Femur (tissue), 1 donor: ENCODE results near the gene CNR2.
"Not testable (repeated sequence)": the region's sequence is repeated elsewhere in the genome, so short reads cannot be mapped to it uniquely, and the experiment has no call there.

Experiments used
- DNase-seq: peaks from one replicate; pipeline ENCODE4 v3.0.0-alpha.2; 2017

Gene CNR2

GRCh38 chr1:23913212-23913880, at the start of gene CNR2:
Gene CNR2 (minus strand): TSS chr1:23913362. CDS start chr1:23875617, 37,745 bp downstream.
- DNase-seq, result peak; percentile 40

GRCh38 chr1:23960291-23961020, 47.3 kb upstream of the CNR2 start:
- no peak for DNase-seq

GRCh38 chr1:23959461-23960290, 46.5 kb upstream of the CNR2 start, which contains the start of gene PNRC2:
Gene PNRC2 (plus strand): TSS chr1:23959828. CDS start chr1:23961458, 1,630 bp downstream.
- peak; percentile 99 for DNase-seq

GRCh38 chr1:23958810-23959460, 45.8 kb upstream of the CNR2 start:
- peak; percentile 94 for DNase-seq

DNA sequence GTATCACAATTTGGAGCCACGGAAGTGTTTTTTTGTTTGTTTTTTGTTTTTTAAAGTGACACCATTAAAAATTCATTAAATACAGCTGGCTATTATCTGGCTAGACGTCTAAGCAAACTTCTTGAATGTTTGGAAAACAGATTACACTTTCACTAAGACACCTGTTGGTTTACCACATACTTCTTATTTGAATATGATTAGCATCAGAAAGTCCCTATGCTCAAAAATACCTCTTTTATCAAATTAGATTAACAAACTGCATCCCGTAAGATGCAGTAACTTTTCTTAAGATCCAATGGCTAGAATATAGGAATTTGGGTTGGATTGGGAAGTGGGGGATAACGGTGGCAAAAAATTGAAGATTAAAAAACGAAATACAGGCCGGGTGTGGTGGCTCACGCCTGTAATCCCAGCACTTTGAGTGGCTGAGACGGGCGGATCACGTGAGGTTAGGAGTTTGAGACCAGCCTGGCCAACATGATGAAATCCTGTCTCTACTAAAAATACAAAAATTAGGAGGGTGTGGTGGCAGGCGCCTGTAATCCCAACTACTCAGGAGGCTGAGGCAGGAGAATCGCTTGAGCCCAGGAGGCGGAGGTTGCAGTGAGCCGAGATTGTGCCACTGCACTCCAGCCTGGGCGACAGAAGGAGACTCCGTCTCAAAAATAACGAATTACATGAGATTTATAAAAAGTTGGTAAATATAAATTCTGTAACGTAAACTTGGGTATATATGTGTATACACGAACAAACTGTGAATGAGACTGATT, 45.1 kb upstream of the CNR2 start:
- DNase-seq, result not testable (repeated sequence)

- DNase-seq, result no peak
Measured at GRCh38 chr1:23957096-23957495, 43.9 kb upstream of the CNR2 start.

DNA sequence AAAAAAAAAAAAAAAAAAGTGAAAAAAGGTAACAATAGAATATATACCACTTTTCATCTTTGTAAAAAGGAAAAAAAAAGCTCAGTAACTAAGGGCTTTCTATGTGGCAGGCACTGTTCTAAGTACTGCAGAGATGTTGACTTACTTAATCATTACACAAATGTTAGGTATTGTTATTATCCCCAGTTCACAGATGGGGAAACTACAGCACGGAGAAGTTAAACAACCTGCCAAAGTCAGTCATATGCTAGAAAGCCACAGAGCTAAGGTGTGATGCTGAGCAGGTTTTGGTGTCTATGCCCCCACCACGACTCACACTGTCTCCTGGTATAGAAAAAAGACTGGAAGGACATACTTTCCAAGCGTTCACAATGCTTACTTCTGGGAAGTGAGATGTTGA, 39.9 kb upstream of the CNR2 start:
- DNase-seq, result no peak

DNA sequence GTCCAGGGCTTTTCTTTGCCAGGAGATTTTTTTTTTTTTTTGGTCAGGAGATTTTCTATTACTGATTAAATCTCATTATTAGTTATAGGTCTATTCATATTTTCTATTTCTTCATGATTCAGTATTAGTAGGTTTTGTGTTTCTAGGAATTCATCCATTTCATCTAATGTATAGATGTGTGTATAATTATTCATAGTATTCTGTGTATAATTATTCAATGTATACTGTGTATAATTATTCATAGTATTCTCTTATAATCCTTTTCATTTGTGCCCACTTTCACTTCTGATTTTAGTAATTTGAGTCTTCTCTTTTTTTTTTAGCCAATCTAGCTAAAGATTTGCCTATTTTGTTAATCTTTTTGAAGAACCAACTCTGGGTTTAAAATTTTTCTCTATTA, 34.2 kb upstream of the CNR2 start:
- DNase-seq, result no peak

- no peak for DNase-seq
Measured at GRCh38 chr1:23936481-23937176, 23.5 kb upstream of the CNR2 start.

DNA sequence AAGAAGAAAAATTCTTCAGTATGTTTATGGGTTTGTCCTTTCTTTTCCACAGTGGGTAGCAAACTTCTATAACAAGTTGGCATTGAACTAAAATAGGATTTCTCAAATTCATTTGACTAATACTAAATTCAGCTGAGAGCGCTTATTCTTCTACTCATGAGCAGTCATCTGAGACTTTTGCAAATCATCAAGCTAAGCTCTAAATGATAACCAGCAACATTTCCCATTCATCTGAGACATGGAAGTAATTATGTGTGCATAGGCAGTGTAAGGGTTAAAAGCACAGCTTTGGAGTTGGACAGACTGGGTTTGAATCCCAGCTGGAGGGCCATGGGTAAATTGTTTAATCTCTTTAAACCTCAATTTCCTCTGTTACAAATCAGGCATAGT, 18.3 kb upstream of the CNR2 start:
- no peak for DNase-seq

DNA sequence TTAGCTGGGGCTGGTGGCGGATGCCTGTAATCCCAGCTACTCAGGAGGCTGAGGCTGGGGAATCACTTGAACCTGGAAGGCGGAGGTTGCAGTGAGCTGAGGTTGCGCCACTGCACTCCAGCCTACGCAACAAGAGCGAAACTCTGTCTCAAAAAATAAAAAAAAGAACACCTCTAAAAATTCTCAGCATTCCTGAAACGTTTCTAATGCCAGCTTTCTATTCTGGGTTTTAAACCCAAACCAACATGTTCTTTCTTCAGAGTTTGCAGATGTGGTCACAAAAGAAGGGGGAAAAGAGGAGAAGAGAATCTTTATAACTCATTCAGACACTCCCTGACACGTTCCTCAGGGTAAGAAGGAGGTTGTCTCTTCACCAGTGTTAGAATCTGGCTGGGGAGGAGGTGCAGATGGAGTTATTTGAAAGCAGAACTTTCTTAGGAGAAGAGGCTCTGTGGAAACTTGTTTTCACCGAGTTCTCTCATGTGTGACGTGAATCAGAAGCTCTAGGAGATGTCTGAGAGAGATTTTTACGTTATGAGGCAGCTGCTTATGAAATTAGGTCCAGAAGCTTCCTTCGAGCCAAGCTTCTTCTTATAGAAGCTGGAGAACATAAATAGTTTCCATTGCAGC, 17.8 kb upstream of the CNR2 start:
- no peak for DNase-seq

DNA sequence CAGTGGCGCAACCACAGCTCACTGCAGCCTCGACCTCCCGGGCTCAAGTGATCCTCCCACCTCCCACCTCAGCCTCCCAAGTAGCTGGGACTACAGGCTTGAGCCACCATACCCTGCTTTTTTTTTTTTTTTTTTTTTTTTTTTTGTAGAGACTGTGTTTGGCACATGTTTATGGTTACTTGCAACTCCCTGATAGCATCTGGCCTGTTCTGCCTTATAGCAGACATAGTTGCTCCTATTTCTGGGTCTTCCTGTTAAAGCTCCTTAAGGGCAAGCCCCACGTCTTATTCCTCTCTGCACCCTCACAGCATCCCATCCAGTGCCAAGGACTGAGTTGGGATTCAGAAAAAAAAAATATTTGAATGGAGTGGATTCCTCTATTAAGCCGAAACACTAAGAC, 17.1 kb upstream of the CNR2 start:
- no peak for DNase-seq

DNA sequence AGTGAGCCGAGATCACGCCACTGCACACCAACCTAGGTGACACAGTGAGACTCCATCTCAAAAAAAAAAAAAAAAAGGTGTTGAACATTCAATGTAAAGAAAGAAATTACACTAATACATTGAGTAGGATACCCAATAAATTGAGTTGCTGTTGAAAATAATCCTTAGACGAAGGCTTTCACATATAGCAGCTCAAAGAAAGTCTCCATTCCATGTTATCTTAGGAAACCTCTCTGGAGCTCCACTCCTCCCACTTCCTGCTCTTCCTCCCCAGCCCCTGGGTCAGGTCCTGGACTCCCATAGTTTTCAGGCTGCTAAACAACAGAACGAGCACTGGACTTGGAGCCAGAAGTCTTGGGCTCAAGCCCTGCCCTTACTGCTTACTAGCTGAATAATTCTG, 15.6 kb upstream of the CNR2 start:
- DNase-seq, result no peak

DNA sequence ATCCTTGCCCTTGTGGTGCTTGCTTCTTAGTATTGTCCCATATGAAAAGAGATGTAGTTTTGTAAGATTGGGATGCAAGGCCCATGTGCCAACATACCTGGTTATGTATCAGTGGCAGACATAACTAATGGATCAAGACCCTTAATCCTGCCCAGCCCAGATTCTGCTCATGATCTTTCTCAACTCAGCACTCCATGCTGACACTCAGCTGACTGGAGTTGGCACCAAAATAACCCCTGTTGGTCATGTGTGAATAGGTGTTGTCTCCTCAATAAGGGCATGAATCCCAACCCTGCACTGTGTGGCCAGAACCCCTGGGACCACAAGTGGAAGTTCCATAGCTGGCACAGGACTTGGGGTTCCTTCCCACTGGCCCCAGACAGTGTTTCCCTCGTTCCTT, 13.9 kb upstream of the CNR2 start:
- no peak for DNase-seq

- DNase-seq, result no peak
Measured at GRCh38 chr1:23925279-23925678, 12.1 kb upstream of the CNR2 start.

DNA sequence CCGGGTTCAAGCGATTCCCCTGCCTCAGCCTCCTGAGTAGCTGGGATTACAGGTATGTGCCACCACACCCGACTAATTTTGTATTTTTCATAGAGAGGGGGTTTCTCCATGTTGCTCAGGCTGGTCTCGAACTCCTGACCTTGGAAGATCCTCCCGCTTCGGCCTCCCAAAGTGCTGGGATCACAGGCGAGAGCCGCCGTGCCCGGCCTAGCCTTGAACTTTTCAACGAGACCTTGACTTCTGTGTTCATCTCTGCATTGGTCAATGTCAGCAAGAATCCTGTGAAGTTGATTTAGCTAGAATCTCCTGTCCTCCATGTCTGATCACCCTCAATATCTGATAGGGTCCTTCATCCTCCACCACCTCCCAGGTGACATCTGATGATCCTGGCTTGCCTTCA, 11.4 kb upstream of the CNR2 start:
- DNase-seq, result no peak

- peak; percentile 86 for DNase-seq
Measured at GRCh38 chr1:23923592-23924499, 10.7 kb upstream of the CNR2 start.

DNA sequence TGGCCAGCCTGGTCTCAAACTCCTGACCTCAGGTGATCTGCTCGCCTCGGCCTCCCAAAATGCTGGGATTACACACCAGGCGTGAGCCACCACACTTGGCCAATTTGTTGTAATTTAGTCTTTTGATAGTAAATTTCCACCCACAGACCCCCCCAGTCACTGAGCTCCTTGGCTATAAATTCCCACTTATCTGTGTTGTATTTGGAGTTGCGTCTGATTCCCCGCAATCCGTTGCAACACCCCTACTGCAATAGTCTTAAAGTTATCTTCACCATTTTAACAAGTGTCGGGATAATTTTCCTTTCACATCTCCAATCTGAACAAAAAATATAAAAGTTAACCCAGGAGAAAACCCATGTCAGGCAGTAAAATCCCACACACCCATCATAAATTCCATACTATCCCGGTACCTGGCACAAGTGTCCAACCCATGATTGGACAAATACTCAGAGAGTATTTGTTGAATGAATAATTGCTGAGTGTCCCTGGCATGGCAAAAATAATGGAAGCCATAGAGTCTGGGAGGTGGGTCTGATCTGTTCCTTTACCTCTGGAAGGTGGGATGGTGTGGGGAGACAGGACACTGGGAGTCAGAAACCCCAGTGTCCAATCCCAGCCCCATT, 9.3 kb upstream of the CNR2 start:
- no peak for DNase-seq
